Cardiac ventricle fibroblast (primary cell): ENCODE data around the gene LRFN5. TPM values are rescaled to one million over a fixed set of nuclear protein-coding genes. Genes with fewer than 3 reads are reported as not detected.

Experiments
- total RNA-seq: library from RNA; depleted of rRNA; stranded (reverse); fragments of >200 nt; gene quantifications from 2 replicates; pipeline ENCODE4 v1.2.3, GENCODE V29; 2015

Gene LRFN5
- total RNA-seq, result 3.1 and 19.6 TPM in 2 replicates

GRCh38 chr14:41606532-41607303 is at the start of gene LRFN5:
TSS of gene LRFN5 (plus strand) at chr14:41606876.

